HG03039 (cell line): ENCODE data around the gene HMCN2.

Source experiments
- ATAC-seq: cut with Tn5 transposase; IDR thresholded peaks from one replicate; pipeline ENCODE4 v1.9.1; 2021; ENCODE audit warnings: mild to moderate bottlenecking, moderate library complexity; ENCODE audit not compliant: unreplicated experiment

The HMCN2 gene

GRCh38 chr9:130444565-130445221, 179.1 kb downstream of the HMCN2 start, which contains the start of gene ASS1:
TSS of gene ASS1 (plus strand) at chr9:130444961. CDS start at chr9:130452229, 7,268 bp downstream.
- no peak for ATAC-seq

- no peak for ATAC-seq
These were observed 179.9 kb downstream of the HMCN2 start for GRCh38 chr9:130445268-130445983.

- no peak for ATAC-seq
These were observed 180.7 kb downstream of the HMCN2 start for GRCh38 chr9:130446101-130446861.

GRCh38 chr9:130447193-130447816, 181.7 kb downstream of the HMCN2 start:
- ATAC-seq: no peak

GRCh38 chr9:130448035-130448624, 182.6 kb downstream of the HMCN2 start:
- no peak for ATAC-seq

GRCh38 chr9:130448771-130449603, 183.4 kb downstream of the HMCN2 start:
- no peak for ATAC-seq

GRCh38 chr9:130450344-130451003, 184.9 kb downstream of the HMCN2 start:
- ATAC-seq: no peak

GRCh38 chr9:130451004-130451390, 185.4 kb downstream of the HMCN2 start:
- no peak for ATAC-seq

GRCh38 chr9:130451509-130452388, 186.2 kb downstream of the HMCN2 start:
- no peak for ATAC-seq

- no peak for ATAC-seq
These were observed 187.3 kb downstream of the HMCN2 start for GRCh38 chr9:130452835-130453234.

GRCh38 chr9:130453487-130453886, 187.9 kb downstream of the HMCN2 start:
- ATAC-seq: no peak

- no peak for ATAC-seq
These were observed 188.7 kb downstream of the HMCN2 start for GRCh38 chr9:130454096-130454811.

GRCh38 chr9:130454812-130455325, 189.3 kb downstream of the HMCN2 start:
- ATAC-seq: no peak

- ATAC-seq: no peak
These were observed 192.7 kb downstream of the HMCN2 start for GRCh38 chr9:130458027-130458803.

- ATAC-seq: no peak
These were observed 193.2 kb downstream of the HMCN2 start for GRCh38 chr9:130458804-130459067.

GRCh38 chr9:130459151-130459550, 193.6 kb downstream of the HMCN2 start:
- ATAC-seq: no peak
